ENCODE data around the gene TMEM168. TPM values are rescaled to one million over a fixed set of nuclear protein-coding genes. Genes with fewer than 3 reads are reported as not detected.

Gene TMEM168
- total and polyA plus RNA-seq, 2 of the 13 experiments (the other 11 are each of a cell fraction or from before 2014, with no cell fraction given): 8.7 to 15.7 TPM

DNA sequence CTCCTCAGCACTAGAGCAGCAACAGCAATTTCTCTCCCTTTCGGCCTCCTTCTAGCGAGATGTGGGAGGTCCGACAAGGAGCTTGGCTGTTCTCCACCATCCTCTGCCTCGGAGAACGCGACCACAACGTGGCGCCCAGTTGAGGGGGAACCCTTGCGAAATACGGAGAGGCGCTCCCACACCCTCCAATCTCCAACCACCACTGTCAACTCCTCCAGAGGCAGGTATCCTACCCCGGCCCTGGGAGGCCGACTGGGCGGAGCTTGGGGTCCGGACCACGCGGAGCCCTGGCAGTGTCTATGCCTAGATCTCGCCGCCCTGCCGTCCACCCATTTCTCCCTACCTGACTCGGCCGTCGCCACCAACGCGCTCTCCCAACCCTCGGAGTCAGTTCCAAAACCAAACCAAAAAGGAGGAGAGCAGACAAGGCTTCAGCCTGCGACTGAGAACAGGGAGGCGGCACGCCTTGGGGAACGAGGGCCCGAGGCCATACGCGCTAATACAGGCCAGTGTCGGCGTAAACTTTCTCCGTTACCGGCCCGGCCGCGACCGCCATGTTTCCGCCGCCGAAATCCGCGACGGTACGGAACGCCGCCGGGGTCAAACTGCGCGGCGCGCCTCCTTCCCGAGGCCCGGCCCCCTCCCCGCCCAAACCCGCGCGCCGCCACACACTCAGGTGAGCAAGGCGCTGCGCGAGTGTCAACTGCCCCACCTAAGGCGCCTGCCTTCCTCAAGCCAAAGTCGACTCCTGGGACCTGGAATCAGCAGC is at the start of gene TMEM168 (continued):
- TF ChIP-seq CEBPZ (IDR thresholded peaks at IDR 0.05; ENCODE audit: low read length): no peak
- TF ChIP-seq SP4 (CRISPR knock-in tag; IDR thresholded peaks at IDR 0.05): 0 out of 2 replicates have a peak, but pooled peaks have one; percentile 61
- TF ChIP-seq ZNF30 (CRISPR knock-in tag; IDR thresholded peaks at IDR 0.05): no peak
- no peak for TF ChIP-seq PRPF4 (IDR thresholded peaks at IDR 0.05; ENCODE audit: low read depth, low read length, poor library complexity, severe bottlenecking)
- 0 out of 2 replicates have a peak, but pooled peaks have one; percentile 30 for TF ChIP-seq GZF1 (CRISPR knock-in tag; IDR thresholded peaks at IDR 0.05)
- peak; percentile 70; the same call in 1 of the 2 replicates for TF ChIP-seq FOXC1 (CRISPR knock-in tag; IDR thresholded peaks at IDR 0.05; ENCODE audit: borderline replicate concordance)
- TF ChIP-seq ZNF75D (CRISPR knock-in tag; IDR thresholded peaks at IDR 0.05; ENCODE audit: borderline replicate concordance): no peak
- peak; percentile 42; the same call in 1 of the 2 replicates for TF ChIP-seq ERF (CRISPR knock-in tag; IDR thresholded peaks at IDR 0.05)
- TF ChIP-seq ZNF446 (CRISPR knock-in tag; IDR thresholded peaks at IDR 0.05): 0 out of 2 replicates have a peak, but pooled peaks have one; percentile 55
- no peak for TF ChIP-seq ZNF879 (CRISPR knock-in tag; IDR thresholded peaks at IDR 0.05)
- TF ChIP-seq SMAD1 (CRISPR knock-in tag; IDR thresholded peaks at IDR 0.05; ENCODE audit: borderline replicate concordance, low read depth): peak; percentile 73; the same call in 1 of the 2 replicates
- peak; percentile 76; the same call in 1 of the 2 replicates for TF ChIP-seq SNAPC2 (CRISPR knock-in tag; IDR thresholded peaks at IDR 0.05)
- TF ChIP-seq, protein P1, sequence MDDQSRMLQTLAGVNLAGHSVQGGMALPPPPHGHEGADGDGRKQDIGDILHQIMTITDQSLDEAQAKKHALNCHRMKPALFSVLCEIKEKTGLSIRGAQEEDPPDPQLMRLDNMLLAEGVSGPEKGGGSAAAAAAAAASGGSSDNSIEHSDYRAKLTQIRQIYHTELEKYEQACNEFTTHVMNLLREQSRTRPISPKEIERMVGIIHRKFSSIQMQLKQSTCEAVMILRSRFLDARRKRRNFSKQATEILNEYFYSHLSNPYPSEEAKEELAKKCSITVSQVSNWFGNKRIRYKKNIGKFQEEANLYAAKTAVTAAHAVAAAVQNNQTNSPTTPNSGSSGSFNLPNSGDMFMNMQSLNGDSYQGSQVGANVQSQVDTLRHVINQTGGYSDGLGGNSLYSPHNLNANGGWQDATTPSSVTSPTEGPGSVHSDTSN (CRISPR knock-in tag; IDR thresholded peaks at IDR 0.05; ENCODE audit: borderline replicate concordance): no peak
- TF ChIP-seq ZNF326 (CRISPR knock-in tag; IDR thresholded peaks at IDR 0.05; ENCODE audit: borderline replicate concordance): no peak
- no peak for TF ChIP-seq HMG20A (CRISPR knock-in tag; IDR thresholded peaks at IDR 0.05; ENCODE audit: borderline replicate concordance)
- no peak for TF ChIP-seq ZNF841 (CRISPR knock-in tag; IDR thresholded peaks at IDR 0.05; ENCODE audit: borderline replicate concordance)
- TF ChIP-seq MTA3 (CRISPR knock-in tag; IDR thresholded peaks at IDR 0.05): no peak
- no peak for TF ChIP-seq U2AF1 (optimal IDR thresholded peaks at IDR 0.05; ENCODE audit: low read depth, low read length)
- no peak for TF ChIP-seq ZNF101 (CRISPR knock-in tag; IDR thresholded peaks at IDR 0.05; ENCODE audit: borderline replicate concordance, low read depth)
- 0 out of 2 replicates have a peak, but pooled peaks have one; percentile 66 for TF ChIP-seq MEIS1 (CRISPR knock-in tag; IDR thresholded peaks at IDR 0.05; ENCODE audit: borderline replicate concordance)
- peak; percentile 83; the same call in 1 of the 2 replicates for TF ChIP-seq ZFP91 (CRISPR knock-in tag; IDR thresholded peaks at IDR 0.05; ENCODE audit: borderline replicate concordance)
